H1 (cell line): Measurements from ENCODE around the gene KLHDC7A.

Source experiments
- CTCF ChIP-seq, 3 experiments: IDR thresholded peaks; 1 replicate in 2 of 3; 2 replicates in 1 of 3; pipeline versions ENCODE4 v1.5.1 to v1.6.1; 2011; ENCODE audit warnings: low read length in 3 of 3, mild to moderate bottlenecking in 3 of 3, inconsistent platforms in 2 of 3, low read depth in 1 of 3, moderate library complexity in 1 of 3; ENCODE audit not compliant: insufficient read depth in 1 of 3; ENCODE audit errors: control extremely low read depth in 1 of 3
- MAFK ChIP-seq: IDR thresholded peaks from 2 replicates; pipeline ENCODE4 v1.6.1; 2012; ENCODE audit warnings: low read depth, mild to moderate bottlenecking, improper control_type of control experiment, low read length
- POLR2AphosphoS5 ChIP-seq: IDR thresholded peaks from 2 replicates; pipeline ENCODE4 v1.6.1; 2011; ENCODE audit warnings: low read depth, low read length
- TF ChIP-seq, protein P1 (sequence below): IDR thresholded peaks from 2 replicates; pipeline ENCODE4 v1.6.1; 2012; ENCODE audit warnings: inconsistent platforms

DNA sequence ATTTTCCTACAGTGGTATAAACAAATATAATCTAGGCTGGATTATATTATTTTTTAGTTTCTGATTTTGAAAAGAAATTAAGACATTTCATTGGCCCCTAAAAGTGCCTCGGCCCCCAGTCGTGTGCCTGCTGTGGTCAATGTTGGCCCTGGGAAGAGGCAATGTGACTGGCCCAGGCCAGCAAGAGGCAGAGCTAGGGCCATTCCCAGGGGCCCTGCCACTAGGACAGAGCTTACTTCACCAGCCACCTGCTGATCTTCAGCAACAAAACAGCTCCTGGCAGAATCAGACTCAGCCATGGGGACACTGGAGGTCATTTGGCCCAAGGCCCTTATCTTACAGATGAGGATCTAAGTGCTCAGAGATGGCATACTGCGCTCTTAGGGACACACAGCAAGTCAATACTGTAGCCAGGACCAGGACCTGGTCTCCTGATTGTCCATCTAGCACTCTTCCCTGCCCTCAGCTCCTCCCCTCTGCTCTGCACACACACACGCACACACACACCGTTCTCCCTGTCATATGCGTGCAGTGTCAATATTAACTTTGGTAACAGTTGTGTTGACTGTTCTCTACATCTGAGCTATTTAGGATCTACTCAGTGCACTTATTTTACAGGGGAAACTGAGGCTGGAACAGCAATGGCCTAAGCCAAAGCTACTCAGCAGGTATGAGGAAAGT, 16.6 kb upstream of the KLHDC7A start:
- TF ChIP-seq POLR2AphosphoS5 (no peak), CTCF (IDR thresholded peaks at IDR 0.05; ENCODE audit: control extremely low read depth in 1 of 3, insufficient read depth in 1 of 3, low read depth in 1 of 3, low read length in 3 of 3) (no peak), MAFK (no peak)
- TF ChIP-seq, protein P1, sequence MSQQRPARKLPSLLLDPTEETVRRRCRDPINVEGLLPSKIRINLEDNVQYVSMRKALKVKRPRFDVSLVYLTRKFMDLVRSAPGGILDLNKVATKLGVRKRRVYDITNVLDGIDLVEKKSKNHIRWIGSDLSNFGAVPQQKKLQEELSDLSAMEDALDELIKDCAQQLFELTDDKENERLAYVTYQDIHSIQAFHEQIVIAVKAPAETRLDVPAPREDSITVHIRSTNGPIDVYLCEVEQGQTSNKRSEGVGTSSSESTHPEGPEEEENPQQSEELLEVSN: no peak
